ENCODE measurements around the gene DAAM1. TPM values are rescaled to one million over a fixed set of nuclear protein-coding genes. Genes with fewer than 3 reads are reported as not detected.

DAAM1 gene
- total RNA-seq, 2 experiments from 2014 or later = 18.2 to 20.0 TPM

- Mint-ChIP-seq H3K4me1 (peaks cover 28% of the 10 kb centered on the region), H3K9me3 (no peaks in the 10 kb centered on the region), H3K36me3 (ENCODE audit: low read depth) (no peaks in the 10 kb centered on the region), H3K4me3 (peak overlapping the region; percentile 84), H3K27me3 (peaks cover 13% of the 10 kb centered on the region), H3K27ac (peak overlapping the region; percentile 79)
- no peak for DNase-seq
- CTCF ChIA-PET = interaction anchor here (1.6 kb wide), 1 partner anchor 12 kb away, joined by 5 read pairs; no protein-coding TSS in a partner anchor
- POLR2A ChIA-PET = interaction anchor here (0.7 kb wide), 1 partner anchor 1922 kb away, joined by 3 read pairs; no protein-coding TSS in a partner anchor
Observed at GRCh38 chr14:59190372-59190771, 1.9 kb downstream of the DAAM1 start.

- no peak for DNase-seq
- no peaks in the 10 kb centered on the region for H3K36me3 Mint-ChIP-seq (ENCODE audit: low read depth)
- no peaks in the 10 kb centered on the region for H3K9me3 Mint-ChIP-seq
- H3K27me3 Mint-ChIP-seq = no peaks in the 10 kb centered on the region
- H3K27ac Mint-ChIP-seq = no peak overlapping the region
- ChIA-PET POLR2A (no interaction called here), CTCF (interaction anchor here (0.6 kb wide), 1 partner anchor 236 kb away, joined by 3 read pairs; no protein-coding TSS in a partner anchor)
- H3K4me3 Mint-ChIP-seq = no peak overlapping the region
- peaks cover 5% of the 10 kb centered on the region for H3K4me1 Mint-ChIP-seq
Observed at GRCh38 chr14:59195912-59196311, 7.4 kb downstream of the DAAM1 start.

GRCh38 chr14:59197695-59198262, 9.3 kb downstream of the DAAM1 start:
- Mint-ChIP-seq H3K4me3 (no peak overlapping the region), H3K27me3 (no peaks in the 10 kb centered on the region), H3K9me3 (no peaks in the 10 kb centered on the region), H3K27ac (no peak overlapping the region), H3K4me1 (peaks cover 4% of the 10 kb centered on the region), H3K36me3 (ENCODE audit: low read depth) (no peaks in the 10 kb centered on the region)
- DNase-seq = no peak
- ChIA-PET POLR2A (no interaction called here), CTCF (interaction anchor here (0.7 kb wide), 1 partner anchor 292 kb away, joined by 3 read pairs; no protein-coding TSS in a partner anchor)

- Mint-ChIP-seq H3K27me3 (no peaks in the 10 kb centered on the region), H3K27ac (no peak overlapping the region), H3K4me1 (peaks cover 4% of the 10 kb centered on the region), H3K36me3 (ENCODE audit: low read depth) (no peaks in the 10 kb centered on the region), H3K4me3 (no peak overlapping the region), H3K9me3 (no peaks in the 10 kb centered on the region)
- POLR2A ChIA-PET = no interaction called here
- no peak for DNase-seq
- CTCF ChIA-PET = no interaction called here
Observed at GRCh38 chr14:59199205-59199604, 10.7 kb downstream of the DAAM1 start.

GRCh38 chr14:59199614-59200013, 11.1 kb downstream of the DAAM1 start:
- Mint-ChIP-seq H3K4me1 (peaks cover 4% of the 10 kb centered on the region), H3K36me3 (ENCODE audit: low read depth) (no peaks in the 10 kb centered on the region), H3K9me3 (no peaks in the 10 kb centered on the region), H3K4me3 (no peak overlapping the region), H3K27me3 (no peaks in the 10 kb centered on the region), H3K27ac (no peak overlapping the region)
- no peak for DNase-seq
- POLR2A ChIA-PET = no interaction called here
- CTCF ChIA-PET = no interaction called here

GRCh38 chr14:59200195-59200594, 11.7 kb downstream of the DAAM1 start:
- Mint-ChIP-seq H3K36me3 (ENCODE audit: low read depth) (no peaks in the 10 kb centered on the region), H3K4me1 (peaks cover 4% of the 10 kb centered on the region), H3K27me3 (no peaks in the 10 kb centered on the region), H3K9me3 (no peaks in the 10 kb centered on the region), H3K27ac (no peak overlapping the region), H3K4me3 (no peak overlapping the region)
- DNase-seq = no peak
- ChIA-PET CTCF (no interaction called here), POLR2A (no interaction called here)

- CTCF ChIA-PET = interaction anchor here (0.8 to 2.3 kb wide), 3 partner anchors 8 to 13 kb away, joined by 5 to 10 read pairs (median 5); partner anchors contain the start of gene DAAM1
- H3K4me3 Mint-ChIP-seq = no peak overlapping the region
Observed at GRCh38 chr14:59202031-59202430, 13.6 kb downstream of the DAAM1 start.

GRCh38 chr14:59204305-59204704, 15.8 kb downstream of the DAAM1 start:
- ChIA-PET POLR2A (no interaction called here), CTCF (interaction anchor here (2.3 kb wide), 1 partner anchor 10 kb away, joined by 10 read pairs; no protein-coding TSS in a partner anchor)
- Mint-ChIP-seq H3K27me3 (no peaks in the 10 kb centered on the region), H3K36me3 (ENCODE audit: low read depth) (no peaks in the 10 kb centered on the region), H3K9me3 (no peaks in the 10 kb centered on the region), H3K27ac (no peak overlapping the region), H3K4me1 (peaks cover 4% of the 10 kb centered on the region), H3K4me3 (no peak overlapping the region)
- no peak for DNase-seq

More at GRCh38 chr14:59202031-59202430, 13.6 kb downstream of the DAAM1 start:
- POLR2A ChIA-PET = no interaction called here
- Mint-ChIP-seq H3K27me3 (no peaks in the 10 kb centered on the region), H3K4me1 (peaks cover 4% of the 10 kb centered on the region), H3K36me3 (ENCODE audit: low read depth) (no peaks in the 10 kb centered on the region), H3K9me3 (no peaks in the 10 kb centered on the region), H3K27ac (no peak overlapping the region)
- DNase-seq = no peak

- DNase-seq = no peak
- peaks cover 2% of the 10 kb centered on the region for H3K4me1 Mint-ChIP-seq
- no peaks in the 10 kb centered on the region for H3K36me3 Mint-ChIP-seq (ENCODE audit: low read depth)
- no peaks in the 10 kb centered on the region for H3K27me3 Mint-ChIP-seq
- ChIA-PET CTCF (no interaction called here), POLR2A (no interaction called here)
- H3K27ac Mint-ChIP-seq = no peak overlapping the region
- H3K4me3 Mint-ChIP-seq = no peak overlapping the region
- no peaks in the 10 kb centered on the region for H3K9me3 Mint-ChIP-seq
Observed at GRCh38 chr14:59206892-59207291, 18.4 kb downstream of the DAAM1 start.

GRCh38 chr14:59207506-59207933, 19.1 kb downstream of the DAAM1 start:
- Mint-ChIP-seq H3K4me1 (no peaks in the 10 kb centered on the region), H3K27me3 (no peaks in the 10 kb centered on the region), H3K27ac (no peak overlapping the region), H3K9me3 (no peaks in the 10 kb centered on the region), H3K4me3 (no peak overlapping the region), H3K36me3 (ENCODE audit: low read depth) (no peaks in the 10 kb centered on the region)
- ChIA-PET CTCF (interaction anchor here (0.6 kb wide), 1 partner anchor 376 kb away, joined by 4 read pairs; no protein-coding TSS in a partner anchor), POLR2A (no interaction called here)
- no peak for DNase-seq

- Mint-ChIP-seq H3K27me3 (no peaks in the 10 kb centered on the region), H3K27ac (no peak overlapping the region), H3K36me3 (ENCODE audit: low read depth) (no peaks in the 10 kb centered on the region), H3K9me3 (no peaks in the 10 kb centered on the region), H3K4me3 (no peak overlapping the region), H3K4me1 (no peaks in the 10 kb centered on the region)
- POLR2A ChIA-PET = no interaction called here
- CTCF ChIA-PET = no interaction called here
- no peak for DNase-seq
Observed at GRCh38 chr14:59208224-59208814, 19.9 kb downstream of the DAAM1 start.

GRCh38 chr14:59208954-59209353, 20.5 kb downstream of the DAAM1 start:
- Mint-ChIP-seq H3K36me3 (ENCODE audit: low read depth) (no peaks in the 10 kb centered on the region), H3K4me1 (no peaks in the 10 kb centered on the region), H3K4me3 (no peak overlapping the region), H3K27ac (no peak overlapping the region), H3K9me3 (no peaks in the 10 kb centered on the region), H3K27me3 (no peaks in the 10 kb centered on the region)
- ChIA-PET POLR2A (no interaction called here), CTCF (no interaction called here)
- DNase-seq = no peak

GRCh38 chr14:59210621-59211020, 22.2 kb downstream of the DAAM1 start:
- H3K9me3 Mint-ChIP-seq = no peaks in the 10 kb centered on the region
- H3K27ac Mint-ChIP-seq = no peak overlapping the region
- POLR2A ChIA-PET = no interaction called here
- no peak overlapping the region for H3K4me3 Mint-ChIP-seq
- CTCF ChIA-PET = no interaction called here
- H3K36me3 Mint-ChIP-seq (ENCODE audit: low read depth) = no peaks in the 10 kb centered on the region
- no peaks in the 10 kb centered on the region for H3K4me1 Mint-ChIP-seq
- DNase-seq = no peak
- H3K27me3 Mint-ChIP-seq = no peaks in the 10 kb centered on the region

Data from activated CD4-positive, alpha-beta T cell treated with anti-CD3 and anti-CD28 coated beads, Interleukin-2, amount 10 ng/mL, durations not matched to agents 7 days and 5 days (primary cell).